ENCODE data around the gene CLDN5. TPM values are rescaled to one million over a fixed set of nuclear protein-coding genes. Genes with fewer than 3 reads are reported as not detected.

CLDN5 gene
- total RNA-seq, 1 experiment from 2014 or later, result 0.44 TPM

DNA sequence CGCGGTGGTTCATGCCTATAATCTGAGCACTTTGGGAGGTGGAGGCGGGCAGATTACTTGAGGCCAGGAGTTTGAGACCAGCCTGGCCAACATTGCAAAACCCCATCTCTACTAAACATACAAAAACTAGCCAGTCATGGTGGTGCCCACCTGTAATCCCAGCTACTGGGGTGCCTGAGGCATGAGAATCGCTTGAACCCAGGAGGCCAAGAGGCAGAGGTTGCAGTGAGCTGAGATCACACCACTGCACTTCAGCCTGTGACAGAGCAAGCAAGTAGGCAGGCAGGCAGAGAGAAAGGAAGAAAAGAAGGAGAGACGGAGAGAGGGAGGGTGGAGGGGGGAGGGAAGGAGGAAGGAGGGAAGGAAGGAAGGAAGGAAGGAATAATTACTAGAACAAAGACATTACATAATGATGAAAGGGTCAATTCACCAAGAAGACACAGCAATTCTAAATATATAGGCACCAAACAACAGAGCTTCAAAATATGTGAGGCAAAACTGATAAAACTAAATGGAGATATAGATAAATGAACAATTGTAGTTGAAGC, 13.8 kb upstream of the CLDN5 start:
- H2BK120ac ChIP-seq (ENCODE audit: low read depth, low read length, poor library complexity, severe bottlenecking), result no peak overlapping the region
- no peaks in the 10 kb centered on the region for H3K27me3 ChIP-seq (ENCODE audit: insufficient read depth, low read length)
- H3K14ac ChIP-seq (ENCODE audit: insufficient read depth, low read length), result no peak overlapping the region
- H3K27ac ChIP-seq (ENCODE audit: insufficient read length, low read depth, low read length), result no peak overlapping the region
- H3K9me3 ChIP-seq (ENCODE audit: control insufficient read depth, low read depth, low read length), result no peaks in the 10 kb centered on the region
- no peak overlapping the region for H3T11ph ChIP-seq (ENCODE audit: low read length)
- H4K5ac ChIP-seq (ENCODE audit: insufficient read length, low read depth, low read length), result no peak overlapping the region
- H3K4me3 Mint-ChIP-seq, result no peak overlapping the region
- H3K27me3 Mint-ChIP-seq (ENCODE audit: low read depth), result peaks cover 3% of the 10 kb centered on the region
- H3K79me2 ChIP-seq (ENCODE audit: insufficient read depth, low read length), result no peaks in the 10 kb centered on the region
- H3K9ac ChIP-seq (ENCODE audit: extremely low read depth, insufficient read length, low read length), result no peak overlapping the region
- no peak overlapping the region for H2BK12ac ChIP-seq (ENCODE audit: insufficient read length, low read depth, low read length)
- no peak overlapping the region for H2AFZ ChIP-seq (ENCODE audit: low read length)
- H4K8ac ChIP-seq (replicated peaks; ENCODE audit: insufficient read length, low read depth, low read length), result no peak overlapping the region
- H3K4ac ChIP-seq (ENCODE audit: low read depth, low read length), result no peak overlapping the region
- no peaks in the 10 kb centered on the region for H3K79me1 ChIP-seq (ENCODE audit: insufficient read depth, low read depth, low read length, poor library complexity, severe bottlenecking)
- no peaks in the 10 kb centered on the region for H4K20me1 ChIP-seq (ENCODE audit: control insufficient read depth, insufficient read depth, insufficient read length)
- H3K18ac ChIP-seq (ENCODE audit: insufficient read length, low read depth, low read length), result no peak overlapping the region
- H2BK5ac ChIP-seq (ENCODE audit: insufficient read length, low read length), result no peak overlapping the region
- H3K23me2 ChIP-seq (ENCODE audit: insufficient read length, low read depth, low read length, poor library complexity, severe bottlenecking), result no peaks in the 10 kb centered on the region
- H2AK5ac ChIP-seq (ENCODE audit: insufficient read length, low read length), result no peak overlapping the region
- H3K23ac ChIP-seq (ENCODE audit: insufficient read length, low read depth, low read length), result no peak overlapping the region
- TF ChIP-seq, protein P1, sequence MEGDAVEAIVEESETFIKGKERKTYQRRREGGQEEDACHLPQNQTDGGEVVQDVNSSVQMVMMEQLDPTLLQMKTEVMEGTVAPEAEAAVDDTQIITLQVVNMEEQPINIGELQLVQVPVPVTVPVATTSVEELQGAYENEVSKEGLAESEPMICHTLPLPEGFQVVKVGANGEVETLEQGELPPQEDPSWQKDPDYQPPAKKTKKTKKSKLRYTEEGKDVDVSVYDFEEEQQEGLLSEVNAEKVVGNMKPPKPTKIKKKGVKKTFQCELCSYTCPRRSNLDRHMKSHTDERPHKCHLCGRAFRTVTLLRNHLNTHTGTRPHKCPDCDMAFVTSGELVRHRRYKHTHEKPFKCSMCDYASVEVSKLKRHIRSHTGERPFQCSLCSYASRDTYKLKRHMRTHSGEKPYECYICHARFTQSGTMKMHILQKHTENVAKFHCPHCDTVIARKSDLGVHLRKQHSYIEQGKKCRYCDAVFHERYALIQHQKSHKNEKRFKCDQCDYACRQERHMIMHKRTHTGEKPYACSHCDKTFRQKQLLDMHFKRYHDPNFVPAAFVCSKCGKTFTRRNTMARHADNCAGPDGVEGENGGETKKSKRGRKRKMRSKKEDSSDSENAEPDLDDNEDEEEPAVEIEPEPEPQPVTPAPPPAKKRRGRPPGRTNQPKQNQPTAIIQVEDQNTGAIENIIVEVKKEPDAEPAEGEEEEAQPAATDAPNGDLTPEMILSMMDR (conservative IDR thresholded peaks at IDR 0.05), result no peak
- no peak overlapping the region for H3K27ac Mint-ChIP-seq
- no peaks in the 10 kb centered on the region for H3K9me3 Mint-ChIP-seq
- WGBS (ENCODE audit: extremely low coverage, insufficient read length, low lambda C conversion rate), result no CpG with 5 or more reads among the region's 5 CpGs
- H4K91ac ChIP-seq (ENCODE audit: insufficient read length, low read depth, low read length), result no peak overlapping the region
- no peak overlapping the region for H3K56ac ChIP-seq (ENCODE audit: insufficient read length, low read depth, low read length)
- DNase-seq, result no peak
- H2BK20ac ChIP-seq (ENCODE audit: low read depth, low read length, poor library complexity, severe bottlenecking), result no peak overlapping the region
- H3K4me1 Mint-ChIP-seq, result peaks cover 0 to 4% of the 10 kb centered on the region in 2 experiments; a peak in 3 of 4 replicates
- no peaks in the 10 kb centered on the region for H3K36me3 Mint-ChIP-seq (ENCODE audit: insufficient read depth in 1 of 3, low read depth in 3 of 3)
- H2BK15ac ChIP-seq (ENCODE audit: low read depth, low read length), result no peak overlapping the region
- no peaks in the 10 kb centered on the region for H3K4me1 ChIP-seq (ENCODE audit: insufficient read depth, low read length)
- no peak overlapping the region for H3K4me2 ChIP-seq (ENCODE audit: insufficient read depth, insufficient read length, low read length)

All from H9 (cell line).